H9 (cell line): ENCODE measurements around the gene ISOC1. TPM values are rescaled to one million over a fixed set of nuclear protein-coding genes. Genes with fewer than 3 reads are reported as not detected.

ENCODE experiments used
- DNase-seq: peaks from one replicate; pipeline ENCODE4 v3.0.0-alpha.2; 2017
- H2AFZ ChIP-seq: one replicate; pipeline ENCODE4 v1.6.1; 2013; ENCODE audit warnings: mild to moderate bottlenecking, low read length, control low read depth, moderate library complexity
- H2AK5ac ChIP-seq: 2 replicates; pipeline ENCODE4 v1.6.1; 2013; ENCODE audit warnings: low read length, control low read depth, mixed read lengths; ENCODE audit not compliant: insufficient read length
- H2BK120ac ChIP-seq: one replicate; pipeline ENCODE4 v1.6.1; 2013; ENCODE audit warnings: low read depth, mild to moderate bottlenecking, low read length, control low read depth, inconsistent platforms; ENCODE audit not compliant: poor library complexity, severe bottlenecking
- H2BK12ac ChIP-seq: 2 replicates; pipeline ENCODE4 v1.6.1; 2013; ENCODE audit warnings: low read length, control low read depth, mixed read lengths, low read depth; ENCODE audit not compliant: insufficient read length
- H2BK15ac ChIP-seq: 2 replicates; pipeline ENCODE4 v1.6.1; 2013; ENCODE audit warnings: low read depth, low read length, control low read depth
- H2BK20ac ChIP-seq: one replicate; pipeline ENCODE4 v1.6.1; 2013; ENCODE audit warnings: low read depth, mild to moderate bottlenecking, low read length, control low read depth, inconsistent platforms; ENCODE audit not compliant: poor library complexity, severe bottlenecking
- H2BK5ac ChIP-seq: 2 replicates; pipeline ENCODE4 v1.6.1; 2013; ENCODE audit warnings: low read length, control low read depth, mixed read lengths; ENCODE audit not compliant: insufficient read length
- H3K14ac ChIP-seq: 2 replicates; pipeline ENCODE4 v1.6.1; 2013; ENCODE audit warnings: low read length, control low read depth; ENCODE audit not compliant: insufficient read depth
- H3K18ac ChIP-seq: 2 replicates; pipeline ENCODE4 v1.6.1; 2013; ENCODE audit warnings: low read depth, mild to moderate bottlenecking, mixed read lengths, low read length, control low read depth; ENCODE audit not compliant: insufficient read length
- H3K23ac ChIP-seq: 2 replicates; pipeline ENCODE4 v1.6.1; 2013; ENCODE audit warnings: low read length, control low read depth, mixed read lengths, low read depth; ENCODE audit not compliant: insufficient read length
- H3K23me2 ChIP-seq: 2 replicates; pipeline ENCODE4 v1.6.1; 2013; ENCODE audit warnings: low read depth, mild to moderate bottlenecking, mixed read lengths, low read length, control low read depth; ENCODE audit not compliant: insufficient read length, poor library complexity, severe bottlenecking
- H3K27ac ChIP-seq: 2 replicates; pipeline ENCODE4 v1.5.1; 2013; ENCODE audit warnings: low read length, control low read depth, mixed read lengths, low read depth; ENCODE audit not compliant: insufficient read length
- H3K27me3 ChIP-seq: 2 replicates; pipeline ENCODE4 v1.6.1; 2013; ENCODE audit warnings: low read length, control low read depth, inconsistent platforms; ENCODE audit not compliant: insufficient read depth
- H3K4ac ChIP-seq: 2 replicates; pipeline ENCODE4 v1.6.1; 2013; ENCODE audit warnings: low read depth, mild to moderate bottlenecking, control low read depth, inconsistent platforms, low read length, moderate library complexity
- H3K4me1 ChIP-seq: 2 replicates; pipeline ENCODE4 v1.6.1; 2013; ENCODE audit warnings: low read length, control low read depth, inconsistent platforms; ENCODE audit not compliant: insufficient read depth
- H3K4me2 ChIP-seq: 2 replicates; pipeline ENCODE4 v1.6.1; 2013; ENCODE audit warnings: low read length, control low read depth, mixed read lengths; ENCODE audit not compliant: insufficient read length, insufficient read depth
- H3K56ac ChIP-seq: 2 replicates; pipeline ENCODE4 v1.6.1; 2013; ENCODE audit warnings: low read depth, mild to moderate bottlenecking, mixed read lengths, low read length, control low read depth; ENCODE audit not compliant: insufficient read length
- H3K79me1 ChIP-seq: 2 replicates; pipeline ENCODE4 v1.6.1; 2013; ENCODE audit warnings: low read depth, mild to moderate bottlenecking, moderate library complexity, low read length, control low read depth, inconsistent platforms; ENCODE audit not compliant: insufficient read depth, poor library complexity, severe bottlenecking
- H3K79me2 ChIP-seq: 2 replicates; pipeline ENCODE4 v1.6.1; 2013; ENCODE audit warnings: low read length, control low read depth, inconsistent platforms; ENCODE audit not compliant: insufficient read depth
- H3K9ac ChIP-seq: 2 replicates; pipeline ENCODE4 v1.6.1; 2013; ENCODE audit warnings: low read length, control low read depth, mixed read lengths; ENCODE audit not compliant: insufficient read length; ENCODE audit errors: extremely low read depth
- H3K9me3 ChIP-seq: one replicate; pipeline ENCODE4 v1.6.1; 2013; ENCODE audit warnings: low read depth, low read length, inconsistent platforms; ENCODE audit not compliant: control insufficient read depth
- H3T11ph ChIP-seq: one replicate; pipeline ENCODE4 v1.6.1; 2013; ENCODE audit warnings: mild to moderate bottlenecking, low read length, control low read depth, inconsistent platforms
- H4K20me1 ChIP-seq: one replicate; pipeline ENCODE4 v1.6.1; 2013; ENCODE audit not compliant: control insufficient read depth, insufficient read length, insufficient read depth
- H4K5ac ChIP-seq: 2 replicates; pipeline ENCODE4 v1.6.1; 2013; ENCODE audit warnings: low read depth, mild to moderate bottlenecking, mixed read lengths, low read length, control low read depth; ENCODE audit not compliant: insufficient read length
- H4K8ac ChIP-seq: replicated peaks from 2 replicates; pipeline ENCODE4 v1.6.1; 2013; ENCODE audit warnings: low read length, control low read depth, mixed read lengths, low read depth; ENCODE audit not compliant: insufficient read length
- H4K91ac ChIP-seq: 2 replicates; pipeline ENCODE4 v1.6.1; 2013; ENCODE audit warnings: low read depth, mild to moderate bottlenecking, moderate library complexity, mixed read lengths, low read length, control low read depth; ENCODE audit not compliant: insufficient read length
- H3K27ac Mint-ChIP-seq, 3 experiments: 2 replicates in 2 of 3; 3 replicates in 1 of 3; pipeline ENCODE4 v1.8.0; 2020 to 2021; ENCODE audit warnings: mixed read lengths in 3 of 3, mild to moderate bottlenecking in 1 of 3, moderate library complexity in 1 of 3
- H3K27me3 Mint-ChIP-seq: 2 replicates; pipeline ENCODE4 v1.8.0; 2021; ENCODE audit warnings: low read depth, mild to moderate bottlenecking, moderate library complexity, mixed read lengths
- H3K36me3 Mint-ChIP-seq, 3 experiments: 2 replicates in 2 of 3; 3 replicates in 1 of 3; pipeline ENCODE4 v1.8.0; 2020 to 2021; ENCODE audit warnings: low read depth in 3 of 3, mixed read lengths in 3 of 3; ENCODE audit not compliant: insufficient read depth in 1 of 3
- H3K4me1 Mint-ChIP-seq, 2 experiments: 2 replicates each; pipeline ENCODE4 v1.8.0; 2020; ENCODE audit warnings: mixed read lengths in 2 of 2
- H3K4me3 Mint-ChIP-seq, 2 experiments: 2 replicates in 1 of 2; 3 replicates in 1 of 2; pipeline ENCODE4 v1.8.0; 2020 to 2021; ENCODE audit warnings: mild to moderate bottlenecking in 2 of 2, mixed read lengths in 2 of 2, moderate library complexity in 1 of 2
- H3K9me3 Mint-ChIP-seq, 2 experiments: 2 replicates in 1 of 2; 3 replicates in 1 of 2; pipeline ENCODE4 v1.8.0; 2020; ENCODE audit warnings: mild to moderate bottlenecking in 2 of 2, mixed read lengths in 2 of 2, moderate library complexity in 1 of 2
- CTCF ChIP-seq: fragments of 200-600 bp; sonication (generic); conservative IDR thresholded peaks from 3 replicates; pipeline ENCODE4 v1.8.0; 2021; ENCODE audit warnings: antibody characterized with exemption, mild to moderate bottlenecking
- WGBS: extraction: QIAGEN DNeasy Blood & Tissue Kit; methylation state at CpG from one replicate; pipeline ENCODE4 v1.1.7; 2013; ENCODE audit warnings: missing lambda C conversion rate, low lambda C conversion rate, mixed read lengths; ENCODE audit not compliant: insufficient read length; ENCODE audit errors: extremely low coverage; 5-methylcytosine and 5-hydroxymethylcytosine counted together
- total RNA-seq: library from RNA; stranded (reverse); gene quantifications from 2 replicates; pipeline ENCODE4 v1.2.1, GENCODE V29; 2021

The ISOC1 gene
- total RNA-seq, 1 experiment from 2014 or later: 23.0 TPM

- H3K4me3 Mint-ChIP-seq: no peak overlapping the region
- no peaks in the 10 kb centered on the region for H4K20me1 ChIP-seq
- H3K27ac ChIP-seq: no peak overlapping the region
- no peaks in the 10 kb centered on the region for H3K9me3 ChIP-seq
- H3K23me2 ChIP-seq: no peaks in the 10 kb centered on the region
- no peak for DNase-seq
- H2AFZ ChIP-seq: no peak overlapping the region
- no peaks in the 10 kb centered on the region for H3K79me2 ChIP-seq
- no peak overlapping the region for H2BK5ac ChIP-seq
- H2BK120ac ChIP-seq: no peak overlapping the region
- peaks cover 2 to 8% of the 10 kb centered on the region in 2 experiments; a peak in 2 of 4 replicates for H3K4me1 Mint-ChIP-seq
- H2AK5ac ChIP-seq: no peak overlapping the region
- no peaks in the 10 kb centered on the region for H3K4me1 ChIP-seq
- no peak overlapping the region for H2BK12ac ChIP-seq
- H3K56ac ChIP-seq: no peak overlapping the region
- no peak overlapping the region for H3T11ph ChIP-seq
- H3K23ac ChIP-seq: no peak overlapping the region
- H3K14ac ChIP-seq: no peak overlapping the region
- H3K18ac ChIP-seq: no peak overlapping the region
- H2BK15ac ChIP-seq: no peak overlapping the region
- H3K9ac ChIP-seq: no peak overlapping the region
- H3K79me1 ChIP-seq: no peaks in the 10 kb centered on the region
- TF ChIP-seq CTCF: no peak
- no peaks in the 10 kb centered on the region for H3K27me3 ChIP-seq
- H3K4ac ChIP-seq: no peak overlapping the region
- H4K91ac ChIP-seq: no peak overlapping the region
- no peak overlapping the region for H3K27ac Mint-ChIP-seq
- WGBS: no CpG with 5 or more reads among the region's 1 CpG
- no peaks in the 10 kb centered on the region for H3K27me3 Mint-ChIP-seq
- H2BK20ac ChIP-seq: no peak overlapping the region
- H3K36me3 Mint-ChIP-seq: peaks cover 5 to 10% (median 5%) of the 10 kb centered on the region in 3 experiments; a peak in 4 of 7 replicates
- H3K4me2 ChIP-seq: no peak overlapping the region
- no peak overlapping the region for H4K5ac ChIP-seq
- no peaks in the 10 kb centered on the region for H3K9me3 Mint-ChIP-seq
- H4K8ac ChIP-seq: no peak overlapping the region
Measured at GRCh38 chr5:129107637-129108036, 13.1 kb downstream of the ISOC1 start.
